Activated CD4-positive, alpha-beta T cell treated with anti-CD3 and anti-CD28 coated beads, Interleukin-2, Interleukin-4, amounts not matched to agents 100 ng/mL and 50 ng/mL, durations not matched to agents 16 hours and 8 hours (primary cell): Measurements from ENCODE around the gene MAPK12.

Source experiments
- DNase-seq: peaks from one replicate; pipeline ENCODE4 v3.0.0-alpha.2; 2020; ENCODE audit warnings: low spot score

The MAPK12 gene

GRCh38 chr22:50299785-50300619 is 38.5 kb upstream of the MAPK12 start:
- DNase-seq = no peak

- no peak for DNase-seq
Observed at GRCh38 chr22:50298937-50299784, 37.7 kb upstream of the MAPK12 start.

DNA sequence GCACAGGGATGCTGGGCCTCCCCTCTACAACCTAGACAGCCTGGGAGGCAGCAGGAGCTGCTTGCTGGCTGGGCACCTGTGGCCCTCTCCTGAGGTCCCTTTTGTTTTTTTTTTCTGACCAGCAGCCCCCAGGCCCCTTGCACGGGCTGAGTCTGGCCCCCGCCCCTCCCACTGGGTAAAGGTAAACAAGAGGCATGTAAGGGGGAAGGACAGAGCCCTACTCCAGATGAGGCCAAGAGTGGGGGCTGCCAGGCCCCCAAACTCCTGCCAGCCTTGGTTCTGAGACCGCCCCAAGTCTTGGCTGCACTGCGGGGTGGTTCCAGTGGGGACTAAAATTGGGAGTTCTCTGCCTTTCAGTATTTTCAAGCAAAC is 36.8 kb upstream of the MAPK12 start:
- DNase-seq = no peak

- DNase-seq = no peak
Observed at GRCh38 chr22:50297510-50298265, 36.2 kb upstream of the MAPK12 start.

- DNase-seq = no peak
Observed at GRCh38 chr22:50296658-50297490, 35.4 kb upstream of the MAPK12 start.

DNA sequence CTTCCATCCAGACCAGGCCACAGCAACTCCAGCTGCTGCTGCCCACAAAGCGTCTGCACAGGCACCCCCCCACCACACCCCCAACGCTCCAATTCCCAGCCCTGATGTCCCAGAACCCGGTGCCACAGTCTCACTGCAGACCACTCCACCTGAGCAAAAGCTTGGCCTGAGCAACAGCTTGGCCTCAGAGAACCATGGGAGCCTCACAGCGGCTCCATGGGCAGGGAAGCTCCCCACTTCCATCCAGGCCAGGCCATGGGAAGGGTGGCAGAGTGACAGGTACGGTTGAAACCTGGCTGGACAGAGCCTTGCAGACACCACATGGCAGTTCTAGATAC is 32.8 kb upstream of the MAPK12 start:
- no peak for DNase-seq

DNA sequence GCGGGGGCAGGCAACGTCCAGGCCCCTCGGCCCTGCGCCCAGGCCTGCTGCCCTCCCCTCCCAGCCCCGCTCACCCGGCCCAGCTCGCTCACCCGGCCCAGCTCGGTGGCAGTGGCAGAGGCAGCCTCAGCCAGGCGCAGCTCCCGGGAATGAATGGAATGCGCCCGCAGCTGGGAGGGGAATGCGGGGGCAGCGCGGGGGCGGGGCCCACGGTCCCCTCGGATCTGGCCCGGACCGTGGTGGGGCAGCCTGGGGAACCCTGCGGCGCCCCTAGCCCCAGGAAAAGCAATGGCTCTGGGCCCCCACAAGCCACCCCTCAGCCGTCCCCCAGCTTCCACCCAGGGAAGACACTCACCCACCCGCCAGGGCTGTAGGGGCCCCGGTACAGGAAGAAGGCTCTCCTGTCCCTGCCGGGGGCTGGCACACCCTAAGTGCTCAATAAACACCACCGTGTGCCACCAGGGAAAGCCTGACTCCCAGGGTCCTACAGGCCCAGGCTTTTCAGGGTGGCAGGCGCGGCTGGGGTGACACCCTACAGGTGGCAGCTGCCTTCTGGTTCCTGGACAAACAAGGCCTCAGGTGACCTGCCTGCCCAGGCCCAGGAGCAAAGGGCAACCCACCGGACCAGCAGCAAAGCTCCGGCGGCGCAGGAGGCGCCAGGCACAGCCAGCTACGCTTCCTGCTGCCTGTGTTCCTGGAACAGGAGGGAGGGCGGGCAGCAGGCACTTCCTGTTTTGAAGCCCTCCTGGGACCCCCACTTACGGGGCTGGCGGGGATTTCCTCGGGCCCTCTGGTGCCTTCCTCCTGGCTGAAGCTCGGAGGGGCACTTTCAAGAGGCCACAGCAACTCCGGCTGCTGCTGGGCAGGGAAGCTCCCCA is 32.2 kb upstream of the MAPK12 start:
- DNase-seq = no peak

- DNase-seq = no peak
Observed at GRCh38 chr22:50292643-50293440, 31.4 kb upstream of the MAPK12 start.

- no peak for DNase-seq
Observed at GRCh38 chr22:50289942-50290630, 28.6 kb upstream of the MAPK12 start.

- DNase-seq = no peak
Observed at GRCh38 chr22:50289151-50289941, 27.9 kb upstream of the MAPK12 start.

DNA sequence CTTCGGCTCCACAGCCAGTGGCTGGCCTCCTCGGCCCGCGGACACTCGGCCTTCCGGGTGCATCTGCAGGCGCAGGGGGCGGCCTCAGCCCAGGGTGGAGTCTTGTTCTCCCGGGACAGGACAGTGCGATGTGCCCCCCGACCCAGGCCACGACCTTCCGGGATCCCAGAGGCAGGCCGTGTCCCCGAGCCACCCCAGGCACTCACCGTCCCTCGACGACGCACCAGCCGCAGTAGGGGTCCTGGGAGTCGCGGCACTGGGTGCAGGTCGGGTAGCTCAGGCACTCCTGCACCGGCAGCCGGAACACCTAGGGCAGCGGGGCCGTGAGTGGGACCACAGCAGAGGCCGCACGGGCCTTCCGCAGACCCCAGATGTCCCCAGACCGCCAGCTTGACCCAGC is 26.2 kb upstream of the MAPK12 start:
- no peak for DNase-seq

DNA sequence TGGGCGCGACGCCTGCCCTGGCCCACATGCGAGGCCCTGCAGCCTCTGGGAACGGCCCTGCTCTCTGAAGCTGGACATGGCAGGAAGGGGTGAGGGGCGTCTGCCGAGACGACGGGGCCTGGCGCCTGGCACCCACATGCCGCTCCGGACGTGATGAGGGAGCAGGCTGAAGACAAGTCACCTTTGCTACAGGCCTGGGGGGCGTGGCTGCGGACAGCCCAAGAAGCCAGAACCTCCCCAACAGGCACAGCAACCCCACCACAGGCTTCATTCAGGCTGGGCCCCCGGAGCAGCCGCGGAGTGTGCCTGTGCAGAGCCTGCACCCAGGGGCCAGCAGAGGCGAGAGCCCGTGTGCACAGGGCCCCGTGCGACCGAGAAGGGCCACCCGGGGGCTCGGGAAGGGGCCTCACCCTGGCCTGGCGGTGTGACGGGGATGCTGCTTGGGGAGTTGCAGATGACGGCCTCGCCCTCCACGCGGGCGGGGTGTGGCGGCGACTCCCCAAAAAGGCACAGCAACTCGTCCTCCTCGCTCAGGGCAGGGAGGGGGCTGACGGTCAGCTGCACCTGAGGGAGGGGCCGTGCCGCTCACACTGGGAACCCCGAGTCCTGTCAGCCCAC is 25.3 kb upstream of the MAPK12 start:
- no peak for DNase-seq

GRCh38 chr22:50286275-50286674 is 24.8 kb upstream of the MAPK12 start:
- DNase-seq = no peak

DNA sequence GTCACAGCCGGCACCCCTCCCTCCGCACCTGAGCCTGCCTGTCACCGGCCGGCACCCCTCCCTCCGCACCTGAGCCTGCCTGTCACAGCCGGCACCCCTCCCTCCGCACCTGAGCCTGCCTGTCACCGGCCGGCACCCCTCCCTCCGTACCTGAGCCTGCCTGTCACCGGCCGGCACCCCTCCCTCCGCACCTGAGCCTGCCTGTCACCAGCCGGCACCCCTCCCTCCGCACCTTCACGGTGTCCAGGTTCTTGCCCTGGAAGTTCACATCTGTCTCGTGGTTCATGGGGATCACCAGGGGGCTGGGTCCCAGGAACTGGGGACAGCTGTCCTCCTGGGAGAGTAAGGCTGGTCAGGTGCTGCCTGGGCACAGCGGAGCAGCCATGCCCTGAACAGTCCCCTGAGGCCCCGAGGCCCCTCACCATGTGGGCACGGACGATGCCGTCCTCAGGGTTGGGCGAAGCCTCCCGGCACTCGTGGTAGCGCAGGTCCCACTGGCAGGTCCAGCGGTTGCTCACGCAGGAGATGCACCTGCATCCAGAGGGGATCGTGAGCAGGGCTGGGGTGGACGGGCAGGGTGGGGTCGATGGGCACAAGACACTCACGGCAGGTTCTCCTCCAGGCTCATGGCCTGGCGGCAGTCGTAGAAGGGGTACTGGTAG is 24.2 kb upstream of the MAPK12 start:
- no peak for DNase-seq

- no peak for DNase-seq
Observed at GRCh38 chr22:50284479-50284878, 23.0 kb upstream of the MAPK12 start.

GRCh38 chr22:50283821-50284220 is 22.3 kb upstream of the MAPK12 start:
- DNase-seq = no peak

- no peak for DNase-seq
Observed at GRCh38 chr22:50282361-50283155, 21.1 kb upstream of the MAPK12 start.
